ENCODE data around the gene DSG3.

- TF ChIP-seq EZH2 (IDR thresholded peaks at IDR 0.05; ENCODE audit: borderline replicate concordance, low read length): no peak
- TF ChIP-seq, protein P1, sequence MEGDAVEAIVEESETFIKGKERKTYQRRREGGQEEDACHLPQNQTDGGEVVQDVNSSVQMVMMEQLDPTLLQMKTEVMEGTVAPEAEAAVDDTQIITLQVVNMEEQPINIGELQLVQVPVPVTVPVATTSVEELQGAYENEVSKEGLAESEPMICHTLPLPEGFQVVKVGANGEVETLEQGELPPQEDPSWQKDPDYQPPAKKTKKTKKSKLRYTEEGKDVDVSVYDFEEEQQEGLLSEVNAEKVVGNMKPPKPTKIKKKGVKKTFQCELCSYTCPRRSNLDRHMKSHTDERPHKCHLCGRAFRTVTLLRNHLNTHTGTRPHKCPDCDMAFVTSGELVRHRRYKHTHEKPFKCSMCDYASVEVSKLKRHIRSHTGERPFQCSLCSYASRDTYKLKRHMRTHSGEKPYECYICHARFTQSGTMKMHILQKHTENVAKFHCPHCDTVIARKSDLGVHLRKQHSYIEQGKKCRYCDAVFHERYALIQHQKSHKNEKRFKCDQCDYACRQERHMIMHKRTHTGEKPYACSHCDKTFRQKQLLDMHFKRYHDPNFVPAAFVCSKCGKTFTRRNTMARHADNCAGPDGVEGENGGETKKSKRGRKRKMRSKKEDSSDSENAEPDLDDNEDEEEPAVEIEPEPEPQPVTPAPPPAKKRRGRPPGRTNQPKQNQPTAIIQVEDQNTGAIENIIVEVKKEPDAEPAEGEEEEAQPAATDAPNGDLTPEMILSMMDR (IDR thresholded peaks at IDR 0.05; ENCODE audit: low read length): no peak
Observed at GRCh38 chr18:31498574-31499524, 51.3 kb downstream of the DSG3 start.

Data from OCI-LY1 (cell line).